ENCODE data around the gene UST. TPM values are rescaled to one million over a fixed set of nuclear protein-coding genes. Genes with fewer than 3 reads are reported as not detected.

UST gene
- total RNA-seq, 2 experiments from 2014 or later = 1.4 to 4.1 TPM

GRCh38 chr6:148979014-148979901 is 232.4 kb downstream of the UST start:
- no peaks in the 10 kb centered on the region for H4K20me1 ChIP-seq (ENCODE audit: insufficient read depth, low read length)
- H3K27ac ChIP-seq (ENCODE audit: low read depth, low read length, poor library complexity, severe bottlenecking) = no peak overlapping the region
- no peaks in the 10 kb centered on the region for H3K36me3 ChIP-seq (ENCODE audit: insufficient read depth, low read length)
- TF ChIP-seq EZH2phosphoT487 (IDR thresholded peaks at IDR 0.05; ENCODE audit: borderline replicate concordance, low read depth, low read length) = no peak
- TF ChIP-seq, protein P1, sequence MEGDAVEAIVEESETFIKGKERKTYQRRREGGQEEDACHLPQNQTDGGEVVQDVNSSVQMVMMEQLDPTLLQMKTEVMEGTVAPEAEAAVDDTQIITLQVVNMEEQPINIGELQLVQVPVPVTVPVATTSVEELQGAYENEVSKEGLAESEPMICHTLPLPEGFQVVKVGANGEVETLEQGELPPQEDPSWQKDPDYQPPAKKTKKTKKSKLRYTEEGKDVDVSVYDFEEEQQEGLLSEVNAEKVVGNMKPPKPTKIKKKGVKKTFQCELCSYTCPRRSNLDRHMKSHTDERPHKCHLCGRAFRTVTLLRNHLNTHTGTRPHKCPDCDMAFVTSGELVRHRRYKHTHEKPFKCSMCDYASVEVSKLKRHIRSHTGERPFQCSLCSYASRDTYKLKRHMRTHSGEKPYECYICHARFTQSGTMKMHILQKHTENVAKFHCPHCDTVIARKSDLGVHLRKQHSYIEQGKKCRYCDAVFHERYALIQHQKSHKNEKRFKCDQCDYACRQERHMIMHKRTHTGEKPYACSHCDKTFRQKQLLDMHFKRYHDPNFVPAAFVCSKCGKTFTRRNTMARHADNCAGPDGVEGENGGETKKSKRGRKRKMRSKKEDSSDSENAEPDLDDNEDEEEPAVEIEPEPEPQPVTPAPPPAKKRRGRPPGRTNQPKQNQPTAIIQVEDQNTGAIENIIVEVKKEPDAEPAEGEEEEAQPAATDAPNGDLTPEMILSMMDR (conservative IDR thresholded peaks at IDR 0.05; ENCODE audit: low read length) = no peak
- H3K9me2 ChIP-seq (ENCODE audit: insufficient read depth, low read length) = no peaks in the 10 kb centered on the region
- POLR2A ChIA-PET = no interaction called here
- H3K79me2 ChIP-seq (ENCODE audit: insufficient read depth, low read depth, low read length) = no peaks in the 10 kb centered on the region
- DNase-seq (ENCODE audit: low spot score) = no peak
- H3K9me3 ChIP-seq (ENCODE audit: low read length) = no peaks in the 10 kb centered on the region
- H2AFZ ChIP-seq (ENCODE audit: low read length) = no peak overlapping the region
- intact Hi-C loops (cut with micrococcal nuclease; ENCODE audit: unreplicated experiment) = no loop called here
- no peaks in the 10 kb centered on the region for H3K4me1 ChIP-seq (ENCODE audit: insufficient read depth, low read length, poor library complexity, severe bottlenecking)
- H3K4me2 ChIP-seq (ENCODE audit: low read length) = no peak overlapping the region
- CTCF ChIA-PET (ENCODE audit: unreplicated experiment) = interaction anchor here (0.5 kb wide), 1 partner anchor 30 kb away, joined by 3 read pairs; no protein-coding TSS in a partner anchor
- no peak overlapping the region for H3K4me3 ChIP-seq (ENCODE audit: low read depth, low read length, poor library complexity, severe bottlenecking)
- BruUV-seq (replicated peaks) = no TSS peak

DNA sequence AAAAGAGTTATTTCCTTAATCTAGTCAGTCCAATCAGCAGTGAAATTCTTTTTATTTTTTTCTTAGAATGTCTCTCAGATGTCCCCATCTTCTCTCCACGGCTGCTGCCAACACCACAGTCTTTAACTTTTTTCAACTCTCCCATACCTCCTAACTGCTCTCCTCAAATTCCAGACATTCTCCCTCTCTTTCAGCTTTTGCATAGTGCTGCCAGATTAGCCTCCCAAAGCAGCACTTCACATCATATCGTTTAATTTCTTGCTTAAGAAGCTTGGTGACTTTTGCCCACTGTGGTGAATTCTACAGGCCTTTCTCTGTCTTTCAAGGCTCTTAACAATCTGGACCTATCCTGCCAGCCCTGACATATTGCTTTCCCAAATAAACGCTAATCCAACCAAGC is 233.4 kb downstream of the UST start:
- Histone ChIP-seq H3K36me3 (ENCODE audit: insufficient read depth, low read length) (no peaks in the 10 kb centered on the region), H3K79me2 (ENCODE audit: insufficient read depth, low read depth, low read length) (no peaks in the 10 kb centered on the region), H3K27ac (ENCODE audit: low read depth, low read length, poor library complexity, severe bottlenecking) (no peak overlapping the region), H2AFZ (ENCODE audit: low read length) (no peak overlapping the region), H3K9me2 (ENCODE audit: insufficient read depth, low read length) (no peaks in the 10 kb centered on the region), H3K4me1 (ENCODE audit: insufficient read depth, low read length, poor library complexity, severe bottlenecking) (no peaks in the 10 kb centered on the region), H4K20me1 (ENCODE audit: insufficient read depth, low read length) (no peaks in the 10 kb centered on the region), H3K4me2 (ENCODE audit: low read length) (no peak overlapping the region), H3K4me3 (ENCODE audit: low read depth, low read length, poor library complexity, severe bottlenecking) (no peak overlapping the region), H3K9me3 (ENCODE audit: low read length) (no peaks in the 10 kb centered on the region)
- intact Hi-C loops (cut with micrococcal nuclease; ENCODE audit: unreplicated experiment) = no loop called here
- no peak for DNase-seq (ENCODE audit: low spot score)
- no TSS peak for BruUV-seq (replicated peaks)
- ChIA-PET POLR2A (interaction anchor here (0.6 kb wide), 1 partner anchor 370 kb away, joined by 3 read pairs; no protein-coding TSS in a partner anchor), CTCF (ENCODE audit: unreplicated experiment) (no interaction called here)
- TF ChIP-seq EZH2phosphoT487 (IDR thresholded peaks at IDR 0.05; ENCODE audit: borderline replicate concordance, low read depth, low read length) = no peak
- TF ChIP-seq, protein P1 (conservative IDR thresholded peaks at IDR 0.05; ENCODE audit: low read length) = no peak

GRCh38 chr6:148981515-148981914 is 234.7 kb downstream of the UST start:
- no peaks in the 10 kb centered on the region for H3K4me1 ChIP-seq (ENCODE audit: insufficient read depth, low read length, poor library complexity, severe bottlenecking)
- intact Hi-C loops (cut with micrococcal nuclease; ENCODE audit: unreplicated experiment) = no loop called here
- BruUV-seq (replicated peaks) = no TSS peak
- no peaks in the 10 kb centered on the region for H3K36me3 ChIP-seq (ENCODE audit: insufficient read depth, low read length)
- H2AFZ ChIP-seq (ENCODE audit: low read length) = no peak overlapping the region
- TF ChIP-seq EZH2phosphoT487 (IDR thresholded peaks at IDR 0.05; ENCODE audit: borderline replicate concordance, low read depth, low read length) = no peak
- TF ChIP-seq, protein P1 (conservative IDR thresholded peaks at IDR 0.05; ENCODE audit: low read length) = no peak
- no peaks in the 10 kb centered on the region for H3K9me2 ChIP-seq (ENCODE audit: insufficient read depth, low read length)
- H3K4me3 ChIP-seq (ENCODE audit: low read depth, low read length, poor library complexity, severe bottlenecking) = no peak overlapping the region
- DNase-seq (ENCODE audit: low spot score) = no peak
- H3K79me2 ChIP-seq (ENCODE audit: insufficient read depth, low read depth, low read length) = no peaks in the 10 kb centered on the region
- H4K20me1 ChIP-seq (ENCODE audit: insufficient read depth, low read length) = no peaks in the 10 kb centered on the region
- no peak overlapping the region for H3K27ac ChIP-seq (ENCODE audit: low read depth, low read length, poor library complexity, severe bottlenecking)
- no peaks in the 10 kb centered on the region for H3K9me3 ChIP-seq (ENCODE audit: low read length)
- POLR2A ChIA-PET = interaction anchor here (0.9 to 1.2 kb wide), 2 partner anchors 17 to 404 kb away, joined by 3 read pairs; no protein-coding TSS in a partner anchor
- no peak overlapping the region for H3K4me2 ChIP-seq (ENCODE audit: low read length)
- CTCF ChIA-PET (ENCODE audit: unreplicated experiment) = no interaction called here

Measured in OCI-LY7 (cell line).